H9 (cell line): Measurements from ENCODE around the gene ATP6V0B. TPM values are rescaled to one million over a fixed set of nuclear protein-coding genes. Genes with fewer than 3 reads are reported as not detected.

Source experiments
- DNase-seq: peaks from one replicate; pipeline ENCODE4 v3.0.0-alpha.2; 2017
- H2AFZ ChIP-seq: one replicate; pipeline ENCODE4 v1.6.1; 2013; ENCODE audit warnings: mild to moderate bottlenecking, low read length, control low read depth, moderate library complexity
- H2AK5ac ChIP-seq: 2 replicates; pipeline ENCODE4 v1.6.1; 2013; ENCODE audit warnings: low read length, control low read depth, mixed read lengths; ENCODE audit not compliant: insufficient read length
- H2BK120ac ChIP-seq: one replicate; pipeline ENCODE4 v1.6.1; 2013; ENCODE audit warnings: low read depth, mild to moderate bottlenecking, low read length, control low read depth, inconsistent platforms; ENCODE audit not compliant: poor library complexity, severe bottlenecking
- H2BK12ac ChIP-seq: 2 replicates; pipeline ENCODE4 v1.6.1; 2013; ENCODE audit warnings: low read length, control low read depth, mixed read lengths, low read depth; ENCODE audit not compliant: insufficient read length
- H2BK15ac ChIP-seq: 2 replicates; pipeline ENCODE4 v1.6.1; 2013; ENCODE audit warnings: low read depth, low read length, control low read depth
- H2BK20ac ChIP-seq: one replicate; pipeline ENCODE4 v1.6.1; 2013; ENCODE audit warnings: low read depth, mild to moderate bottlenecking, low read length, control low read depth, inconsistent platforms; ENCODE audit not compliant: poor library complexity, severe bottlenecking
- H2BK5ac ChIP-seq: 2 replicates; pipeline ENCODE4 v1.6.1; 2013; ENCODE audit warnings: low read length, control low read depth, mixed read lengths; ENCODE audit not compliant: insufficient read length
- H3K14ac ChIP-seq: 2 replicates; pipeline ENCODE4 v1.6.1; 2013; ENCODE audit warnings: low read length, control low read depth; ENCODE audit not compliant: insufficient read depth
- H3K18ac ChIP-seq: 2 replicates; pipeline ENCODE4 v1.6.1; 2013; ENCODE audit warnings: low read depth, mild to moderate bottlenecking, mixed read lengths, low read length, control low read depth; ENCODE audit not compliant: insufficient read length
- H3K23ac ChIP-seq: 2 replicates; pipeline ENCODE4 v1.6.1; 2013; ENCODE audit warnings: low read length, control low read depth, mixed read lengths, low read depth; ENCODE audit not compliant: insufficient read length
- H3K23me2 ChIP-seq: 2 replicates; pipeline ENCODE4 v1.6.1; 2013; ENCODE audit warnings: low read depth, mild to moderate bottlenecking, mixed read lengths, low read length, control low read depth; ENCODE audit not compliant: insufficient read length, poor library complexity, severe bottlenecking
- H3K27ac ChIP-seq: 2 replicates; pipeline ENCODE4 v1.5.1; 2013; ENCODE audit warnings: low read length, control low read depth, mixed read lengths, low read depth; ENCODE audit not compliant: insufficient read length
- H3K27me3 ChIP-seq: 2 replicates; pipeline ENCODE4 v1.6.1; 2013; ENCODE audit warnings: low read length, control low read depth, inconsistent platforms; ENCODE audit not compliant: insufficient read depth
- H3K4ac ChIP-seq: 2 replicates; pipeline ENCODE4 v1.6.1; 2013; ENCODE audit warnings: low read depth, mild to moderate bottlenecking, control low read depth, inconsistent platforms, low read length, moderate library complexity
- H3K4me1 ChIP-seq: 2 replicates; pipeline ENCODE4 v1.6.1; 2013; ENCODE audit warnings: low read length, control low read depth, inconsistent platforms; ENCODE audit not compliant: insufficient read depth
- H3K4me2 ChIP-seq: 2 replicates; pipeline ENCODE4 v1.6.1; 2013; ENCODE audit warnings: low read length, control low read depth, mixed read lengths; ENCODE audit not compliant: insufficient read length, insufficient read depth
- H3K56ac ChIP-seq: 2 replicates; pipeline ENCODE4 v1.6.1; 2013; ENCODE audit warnings: low read depth, mild to moderate bottlenecking, mixed read lengths, low read length, control low read depth; ENCODE audit not compliant: insufficient read length
- H3K79me1 ChIP-seq: 2 replicates; pipeline ENCODE4 v1.6.1; 2013; ENCODE audit warnings: low read depth, mild to moderate bottlenecking, moderate library complexity, low read length, control low read depth, inconsistent platforms; ENCODE audit not compliant: insufficient read depth, poor library complexity, severe bottlenecking
- H3K79me2 ChIP-seq: 2 replicates; pipeline ENCODE4 v1.6.1; 2013; ENCODE audit warnings: low read length, control low read depth, inconsistent platforms; ENCODE audit not compliant: insufficient read depth
- H3K9ac ChIP-seq: 2 replicates; pipeline ENCODE4 v1.6.1; 2013; ENCODE audit warnings: low read length, control low read depth, mixed read lengths; ENCODE audit not compliant: insufficient read length; ENCODE audit errors: extremely low read depth
- H3K9me3 ChIP-seq: one replicate; pipeline ENCODE4 v1.6.1; 2013; ENCODE audit warnings: low read depth, low read length, inconsistent platforms; ENCODE audit not compliant: control insufficient read depth
- H3T11ph ChIP-seq: one replicate; pipeline ENCODE4 v1.6.1; 2013; ENCODE audit warnings: mild to moderate bottlenecking, low read length, control low read depth, inconsistent platforms
- H4K20me1 ChIP-seq: one replicate; pipeline ENCODE4 v1.6.1; 2013; ENCODE audit not compliant: control insufficient read depth, insufficient read length, insufficient read depth
- H4K5ac ChIP-seq: 2 replicates; pipeline ENCODE4 v1.6.1; 2013; ENCODE audit warnings: low read depth, mild to moderate bottlenecking, mixed read lengths, low read length, control low read depth; ENCODE audit not compliant: insufficient read length
- H4K8ac ChIP-seq: replicated peaks from 2 replicates; pipeline ENCODE4 v1.6.1; 2013; ENCODE audit warnings: low read length, control low read depth, mixed read lengths, low read depth; ENCODE audit not compliant: insufficient read length
- H4K91ac ChIP-seq: 2 replicates; pipeline ENCODE4 v1.6.1; 2013; ENCODE audit warnings: low read depth, mild to moderate bottlenecking, moderate library complexity, mixed read lengths, low read length, control low read depth; ENCODE audit not compliant: insufficient read length
- H3K27ac Mint-ChIP-seq, 3 experiments: 2 replicates in 2 of 3; 3 replicates in 1 of 3; pipeline ENCODE4 v1.8.0; 2020 to 2021; ENCODE audit warnings: mixed read lengths in 3 of 3, mild to moderate bottlenecking in 1 of 3, moderate library complexity in 1 of 3
- H3K27me3 Mint-ChIP-seq: 2 replicates; pipeline ENCODE4 v1.8.0; 2021; ENCODE audit warnings: low read depth, mild to moderate bottlenecking, moderate library complexity, mixed read lengths
- H3K36me3 Mint-ChIP-seq, 3 experiments: 2 replicates in 2 of 3; 3 replicates in 1 of 3; pipeline ENCODE4 v1.8.0; 2020 to 2021; ENCODE audit warnings: low read depth in 3 of 3, mixed read lengths in 3 of 3; ENCODE audit not compliant: insufficient read depth in 1 of 3
- H3K4me1 Mint-ChIP-seq, 2 experiments: 2 replicates each; pipeline ENCODE4 v1.8.0; 2020; ENCODE audit warnings: mixed read lengths in 2 of 2
- H3K4me3 Mint-ChIP-seq, 2 experiments: 2 replicates in 1 of 2; 3 replicates in 1 of 2; pipeline ENCODE4 v1.8.0; 2020 to 2021; ENCODE audit warnings: mild to moderate bottlenecking in 2 of 2, mixed read lengths in 2 of 2, moderate library complexity in 1 of 2
- H3K9me3 Mint-ChIP-seq, 2 experiments: 2 replicates in 1 of 2; 3 replicates in 1 of 2; pipeline ENCODE4 v1.8.0; 2020; ENCODE audit warnings: mild to moderate bottlenecking in 2 of 2, mixed read lengths in 2 of 2, moderate library complexity in 1 of 2
- WGBS: extraction: QIAGEN DNeasy Blood & Tissue Kit; methylation state at CpG from one replicate; pipeline ENCODE4 v1.1.7; 2013; ENCODE audit warnings: missing lambda C conversion rate, low lambda C conversion rate, mixed read lengths; ENCODE audit not compliant: insufficient read length; ENCODE audit errors: extremely low coverage; 5-methylcytosine and 5-hydroxymethylcytosine counted together
- total RNA-seq: library from RNA; stranded (reverse); gene quantifications from 2 replicates; pipeline ENCODE4 v1.2.1, GENCODE V29; 2021
- TF ChIP-seq, protein P1 (sequence below): fragments of 200-600 bp; sonication (generic); conservative IDR thresholded peaks from 3 replicates; pipeline ENCODE4 v1.8.0; 2021; ENCODE audit warnings: antibody characterized with exemption, mild to moderate bottlenecking

The ATP6V0B gene
- total RNA-seq, 1 experiment from 2014 or later, result 131 TPM

DNA sequence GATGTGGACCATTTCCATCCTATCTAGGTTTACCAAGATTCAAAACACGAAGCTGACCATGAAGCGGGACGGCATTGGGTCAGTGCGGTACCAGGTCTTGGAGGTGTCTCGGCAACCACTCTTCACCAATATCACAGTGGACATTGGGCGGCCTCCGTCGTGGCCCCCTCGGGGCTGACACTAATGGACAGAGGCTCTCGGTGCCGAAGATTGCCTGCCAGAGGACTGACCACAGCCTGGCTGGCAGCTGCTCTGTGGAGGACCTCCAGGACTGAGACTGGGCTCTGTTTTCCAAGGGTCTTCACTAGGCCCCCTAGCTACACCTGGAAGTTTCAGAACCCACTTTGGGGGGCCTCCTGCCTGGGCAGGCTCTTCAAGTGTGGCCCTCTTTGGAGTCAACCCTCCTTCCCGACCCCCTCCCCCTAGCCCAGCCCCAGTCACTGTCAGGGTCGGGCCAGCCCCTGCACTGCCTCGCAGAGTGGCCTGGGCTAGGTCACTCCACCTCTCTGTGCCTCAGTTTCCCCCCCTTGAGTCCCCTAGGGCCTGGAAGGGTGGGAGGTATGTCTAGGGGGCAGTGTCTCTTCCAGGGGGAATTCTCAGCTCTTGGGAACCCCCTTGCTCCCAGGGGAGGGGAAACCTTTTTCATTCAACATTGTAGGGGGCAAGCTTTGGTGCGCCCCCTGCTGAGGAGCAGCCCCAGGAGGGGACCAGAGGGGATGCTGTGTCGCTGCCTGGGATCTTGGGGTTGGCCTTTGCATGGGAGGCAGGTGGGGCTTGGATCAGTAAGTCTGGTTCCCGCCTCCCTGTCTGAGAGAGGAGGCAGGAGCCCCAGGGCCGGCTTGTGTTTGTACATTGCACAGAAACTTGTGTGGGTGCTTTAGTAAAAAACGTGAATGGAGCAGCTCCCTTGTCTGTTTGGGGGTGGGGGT, 15.8 kb downstream of the ATP6V0B start:
- no CpG with 5 or more reads among the region's 19 CpGs for WGBS
- Mint-ChIP-seq H3K9me3 (no peaks in the 10 kb centered on the region), H3K27me3 (peaks cover 6% of the 10 kb centered on the region), H3K4me1 (peaks cover 16 to 23% of the 10 kb centered on the region in 2 experiments), H3K4me3 (peak overlapping the region; percentile 81 to 93), H3K27ac (peak overlapping the region in 1 of 3 experiments; percentile 61; a peak in 1 of 7 replicates), H3K36me3 (peaks cover 4 to 17% (median 16%) of the 10 kb centered on the region in 3 experiments; a peak in 6 of 7 replicates)
- no peak overlapping the region for H3K27ac ChIP-seq
- no peak overlapping the region for H2AK5ac ChIP-seq
- no peaks in the 10 kb centered on the region for H3K27me3 ChIP-seq
- no peaks in the 10 kb centered on the region for H3K79me1 ChIP-seq
- 0 out of 2 replicates have a peak overlapping the region, but pooled peaks have one; percentile 18 for H3K14ac ChIP-seq
- H2BK15ac ChIP-seq, result no peak overlapping the region
- H3K23me2 ChIP-seq, result peaks cover 10% of the 10 kb centered on the region
- DNase-seq, result no peak
- no peaks in the 10 kb centered on the region for H4K20me1 ChIP-seq
- no peaks in the 10 kb centered on the region for H3K79me2 ChIP-seq
- H4K5ac ChIP-seq, result no peak overlapping the region
- H3K4me1 ChIP-seq, result no peaks in the 10 kb centered on the region
- no peak overlapping the region for H4K8ac ChIP-seq
- no peak overlapping the region for H3T11ph ChIP-seq
- no peak overlapping the region for H4K91ac ChIP-seq
- no peak overlapping the region for H2BK5ac ChIP-seq
- no peak overlapping the region for H2BK120ac ChIP-seq
- peak overlapping the region; percentile 34 for H3K9ac ChIP-seq
- H2AFZ ChIP-seq, result no peak overlapping the region
- H2BK12ac ChIP-seq, result no peak overlapping the region
- no peak overlapping the region for H3K4ac ChIP-seq
- H3K4me2 ChIP-seq, result peak overlapping the region; percentile 80
- H3K56ac ChIP-seq, result no peak overlapping the region
- no peaks in the 10 kb centered on the region for H3K9me3 ChIP-seq
- no peak overlapping the region for H3K23ac ChIP-seq
- H2BK20ac ChIP-seq, result no peak overlapping the region
- H3K18ac ChIP-seq, result no peak overlapping the region
- TF ChIP-seq, protein P1, sequence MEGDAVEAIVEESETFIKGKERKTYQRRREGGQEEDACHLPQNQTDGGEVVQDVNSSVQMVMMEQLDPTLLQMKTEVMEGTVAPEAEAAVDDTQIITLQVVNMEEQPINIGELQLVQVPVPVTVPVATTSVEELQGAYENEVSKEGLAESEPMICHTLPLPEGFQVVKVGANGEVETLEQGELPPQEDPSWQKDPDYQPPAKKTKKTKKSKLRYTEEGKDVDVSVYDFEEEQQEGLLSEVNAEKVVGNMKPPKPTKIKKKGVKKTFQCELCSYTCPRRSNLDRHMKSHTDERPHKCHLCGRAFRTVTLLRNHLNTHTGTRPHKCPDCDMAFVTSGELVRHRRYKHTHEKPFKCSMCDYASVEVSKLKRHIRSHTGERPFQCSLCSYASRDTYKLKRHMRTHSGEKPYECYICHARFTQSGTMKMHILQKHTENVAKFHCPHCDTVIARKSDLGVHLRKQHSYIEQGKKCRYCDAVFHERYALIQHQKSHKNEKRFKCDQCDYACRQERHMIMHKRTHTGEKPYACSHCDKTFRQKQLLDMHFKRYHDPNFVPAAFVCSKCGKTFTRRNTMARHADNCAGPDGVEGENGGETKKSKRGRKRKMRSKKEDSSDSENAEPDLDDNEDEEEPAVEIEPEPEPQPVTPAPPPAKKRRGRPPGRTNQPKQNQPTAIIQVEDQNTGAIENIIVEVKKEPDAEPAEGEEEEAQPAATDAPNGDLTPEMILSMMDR, result no peak
